HT1080 (cell line): Measurements from ENCODE around the gene SPATA3. TPM values are rescaled to one million over a fixed set of nuclear protein-coding genes. Genes with fewer than 3 reads are reported as not detected.
"Not testable (repeated sequence)": the region's sequence is repeated elsewhere in the genome, so short reads cannot be mapped to it uniquely, and the experiment has no call there.

Source experiments
- DNase-seq: peaks from one replicate; pipeline ENCODE4 v3.0.0-alpha.2; 2015; ENCODE audit warnings: low read depth
- total RNA-seq: library from RNA; depleted of rRNA; stranded (reverse); fragments of >200 nt; shearing (Covaris generic); gene quantifications from 2 replicates; pipeline ENCODE4 v1.2.3, GENCODE V29; 2014

The SPATA3 gene
- total RNA-seq, 1 experiment from 2014 or later, result not detected

DNA sequence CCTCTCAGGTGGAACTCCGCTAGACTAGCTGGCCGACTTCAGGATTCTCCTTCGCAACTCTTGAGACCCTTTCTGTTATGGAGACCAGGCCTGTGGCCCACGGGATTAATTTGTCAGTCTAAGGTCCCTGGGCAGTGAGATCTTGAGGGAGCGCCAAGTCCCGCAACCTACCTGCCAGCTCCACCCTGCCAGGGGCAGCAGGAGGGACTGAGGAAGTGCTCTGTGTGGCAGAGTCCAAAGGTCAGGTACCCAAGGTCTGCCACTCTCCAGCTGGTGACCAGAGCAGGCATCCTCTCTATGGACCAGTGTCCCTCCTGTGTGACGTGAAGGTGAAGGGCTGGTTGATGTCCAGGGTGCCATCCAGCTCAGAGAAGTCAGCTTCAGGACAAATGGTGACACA lies 4.3 kb upstream of the SPATA3 start:
- no peak for DNase-seq

DNA sequence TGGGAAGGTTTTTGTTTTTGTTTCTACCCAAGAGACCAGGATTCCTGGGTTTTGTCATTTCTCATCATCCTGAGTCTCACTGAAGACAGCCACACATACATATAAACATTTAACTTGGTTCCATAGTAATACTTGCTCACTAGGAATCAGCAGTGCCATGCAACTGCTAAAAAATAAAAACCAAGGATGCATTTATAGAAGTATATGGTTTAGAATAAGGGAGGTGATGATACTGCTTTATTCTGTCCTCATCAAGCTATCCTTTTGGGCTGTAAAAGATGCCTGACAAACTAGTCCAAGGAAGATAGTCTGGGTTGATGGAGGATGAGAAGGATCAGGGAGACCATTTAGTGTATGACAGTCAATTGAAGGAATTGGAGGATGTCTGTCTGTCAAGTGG lies 740 bp downstream of the SPATA3 start:
- no peak for DNase-seq

DNA sequence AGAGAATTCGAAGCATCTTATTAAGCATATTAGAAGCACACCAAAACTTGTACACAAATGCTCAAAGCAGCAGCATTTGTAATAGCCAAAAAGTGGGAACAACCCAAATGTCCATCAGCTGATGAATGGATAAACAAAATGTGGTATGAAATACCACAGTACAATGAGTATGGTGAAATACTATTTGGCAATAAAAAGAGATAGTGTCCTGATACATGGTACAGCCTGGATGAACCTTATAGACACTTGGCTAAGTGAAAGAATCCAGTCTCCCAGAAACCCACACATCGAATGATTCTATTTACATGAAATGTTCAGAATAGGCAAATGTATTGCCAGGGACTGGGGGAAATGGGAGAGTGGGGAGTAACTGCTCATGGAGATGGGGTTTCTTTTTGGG lies 3.0 kb downstream of the SPATA3 start:
- no peak for DNase-seq

DNA sequence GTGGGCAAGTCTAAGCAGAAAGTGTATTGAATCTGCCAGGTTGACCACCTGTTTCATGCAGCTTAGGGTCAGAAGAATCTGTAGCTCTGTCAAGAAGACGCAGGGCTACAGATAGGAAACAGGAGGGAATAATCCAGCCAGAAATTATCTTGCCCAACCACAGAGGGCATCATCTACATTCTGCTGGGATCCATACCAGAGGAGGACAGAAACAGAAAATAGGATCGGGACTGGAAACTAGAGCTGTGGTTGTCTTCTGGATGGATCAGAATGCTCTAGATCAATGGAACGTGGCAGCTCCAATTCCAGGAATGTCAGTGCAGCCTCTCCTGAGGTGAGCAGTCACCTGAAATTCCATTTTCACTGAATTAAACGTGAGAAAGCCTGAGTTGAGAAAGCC lies 3.6 kb downstream of the SPATA3 start:
- no peak for DNase-seq

DNA sequence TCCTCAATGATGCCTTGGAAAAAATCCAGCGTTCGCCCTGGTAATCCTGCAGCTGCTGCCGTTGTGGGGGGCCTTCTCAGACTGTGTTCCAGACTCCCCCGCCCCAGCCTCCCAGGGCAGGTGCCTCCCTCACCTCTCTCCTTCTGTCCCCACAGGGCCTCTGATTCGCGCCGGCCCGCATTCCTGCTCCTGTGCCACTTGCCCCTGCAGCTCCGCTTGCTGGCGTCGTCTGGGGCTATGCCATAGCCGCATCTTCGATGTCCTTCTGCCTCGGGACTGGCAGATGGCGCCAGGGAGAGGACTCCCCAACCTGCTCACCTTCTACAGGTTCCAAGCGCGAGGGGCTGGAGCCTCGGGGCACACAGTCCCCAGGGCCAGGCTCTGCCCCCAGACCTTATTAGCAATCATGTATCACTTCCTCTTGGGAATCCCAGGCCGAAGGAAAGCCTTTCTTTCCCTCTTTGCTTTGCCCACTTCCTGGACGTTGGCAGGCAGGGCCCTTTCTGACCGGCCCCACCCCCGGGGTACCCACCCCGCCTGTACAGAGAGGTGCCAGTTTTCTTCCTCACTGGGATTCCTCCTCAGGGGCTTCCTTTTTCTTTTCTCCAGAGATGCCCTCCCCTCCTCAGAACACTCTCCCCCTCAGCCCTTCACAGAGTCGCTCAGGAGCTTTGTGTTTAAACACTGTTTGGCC lies 4.4 kb downstream of the SPATA3 start:
- DNase-seq, result peak; percentile 16

DNA sequence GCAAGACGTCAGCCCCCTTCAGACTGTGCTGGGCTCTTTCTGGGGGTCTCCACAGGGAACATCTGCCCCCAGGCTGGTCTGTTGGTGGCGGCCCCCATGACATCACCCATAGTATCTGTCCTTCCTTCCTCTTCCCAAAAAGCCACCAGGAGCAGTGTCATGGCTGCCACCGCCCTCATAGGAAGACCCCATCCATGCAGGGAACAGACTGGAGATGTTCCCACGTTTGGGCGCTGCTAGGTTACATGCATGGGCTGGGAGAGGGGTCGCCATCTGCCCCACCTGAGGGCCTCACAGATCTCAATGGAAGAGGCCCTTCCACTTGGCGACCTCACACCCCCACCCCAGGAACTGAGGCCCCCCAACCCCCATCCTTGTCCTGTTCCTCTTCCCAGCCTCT lies 5.1 kb downstream of the SPATA3 start:
- no peak for DNase-seq

DNA sequence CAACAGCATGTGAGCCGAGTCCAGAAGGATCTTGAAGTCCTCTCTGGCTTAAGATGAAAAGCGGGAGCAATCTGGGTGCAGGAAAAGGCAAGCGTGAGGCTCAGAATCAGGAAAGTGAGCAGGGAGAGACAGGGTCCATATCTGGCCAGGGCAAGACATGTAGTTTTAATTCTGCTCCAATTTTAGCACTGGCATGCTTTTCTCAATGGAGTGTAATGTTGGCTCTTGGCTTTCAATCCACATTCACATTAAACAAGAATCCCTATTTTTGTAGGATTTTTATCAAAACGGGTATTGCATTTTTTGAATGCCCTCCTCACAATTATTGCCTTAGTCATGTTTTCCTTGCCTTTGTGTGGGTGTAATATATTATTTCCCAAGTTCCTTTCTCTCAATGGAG lies 6.0 kb downstream of the SPATA3 start:
- no peak for DNase-seq

DNA sequence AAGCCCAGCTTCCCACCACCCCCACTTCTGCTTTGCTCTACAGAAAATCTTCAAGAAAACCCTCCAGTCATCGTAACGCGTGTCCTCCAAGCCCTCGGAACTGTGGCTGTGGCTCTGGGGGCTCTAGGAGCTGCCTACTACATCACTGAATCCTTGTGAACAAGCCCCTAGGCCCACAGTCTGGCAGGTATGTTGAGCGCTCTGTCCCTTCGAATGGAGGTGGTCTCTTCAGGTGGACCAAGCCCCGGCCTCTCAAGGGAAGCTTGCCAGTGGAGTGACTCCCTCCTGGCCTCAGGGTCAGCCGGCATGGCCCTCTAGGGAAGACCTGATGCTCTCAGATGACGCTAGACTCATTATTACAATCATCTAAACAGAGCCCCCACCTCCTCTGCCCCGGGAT lies 6.7 kb downstream of the SPATA3 start:
- no peak for DNase-seq

DNA sequence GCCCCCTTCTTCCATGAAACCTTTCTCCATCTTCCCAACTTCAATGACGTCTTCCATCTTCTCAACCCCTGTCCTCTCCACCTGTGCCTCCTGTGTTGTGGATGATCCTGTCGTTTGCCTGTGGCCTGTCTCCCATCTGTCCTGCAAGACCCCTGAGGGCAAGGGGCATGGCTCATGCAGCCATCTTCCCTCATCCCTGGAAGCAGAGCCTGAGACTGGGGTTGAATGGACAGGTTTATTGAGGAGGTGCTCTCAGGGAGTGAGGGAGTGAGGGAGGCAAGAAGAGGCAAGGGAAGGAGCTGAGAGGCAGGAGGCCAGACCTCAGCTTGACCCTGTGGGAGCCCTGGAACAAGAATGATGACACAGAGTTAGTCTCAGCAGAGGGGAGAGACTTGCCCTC lies 7.3 kb downstream of the SPATA3 start:
- no peak for DNase-seq

DNA sequence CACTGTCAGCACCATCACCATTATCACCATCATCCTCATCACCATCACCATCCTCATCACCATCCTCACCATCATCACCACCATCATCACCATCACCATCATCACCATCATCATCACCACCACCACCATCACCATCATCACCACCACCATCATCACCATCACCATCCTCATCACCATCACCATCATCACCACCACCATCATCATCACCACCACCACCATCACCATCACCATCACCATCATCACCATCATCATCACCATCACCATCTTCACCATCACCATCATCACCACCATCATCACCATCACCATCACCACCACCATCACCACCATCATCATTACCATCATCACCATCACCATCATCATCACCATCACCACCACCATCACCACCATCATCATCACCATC lies 9.0 kb downstream of the SPATA3 start:
- DNase-seq, result not testable (repeated sequence)

DNA sequence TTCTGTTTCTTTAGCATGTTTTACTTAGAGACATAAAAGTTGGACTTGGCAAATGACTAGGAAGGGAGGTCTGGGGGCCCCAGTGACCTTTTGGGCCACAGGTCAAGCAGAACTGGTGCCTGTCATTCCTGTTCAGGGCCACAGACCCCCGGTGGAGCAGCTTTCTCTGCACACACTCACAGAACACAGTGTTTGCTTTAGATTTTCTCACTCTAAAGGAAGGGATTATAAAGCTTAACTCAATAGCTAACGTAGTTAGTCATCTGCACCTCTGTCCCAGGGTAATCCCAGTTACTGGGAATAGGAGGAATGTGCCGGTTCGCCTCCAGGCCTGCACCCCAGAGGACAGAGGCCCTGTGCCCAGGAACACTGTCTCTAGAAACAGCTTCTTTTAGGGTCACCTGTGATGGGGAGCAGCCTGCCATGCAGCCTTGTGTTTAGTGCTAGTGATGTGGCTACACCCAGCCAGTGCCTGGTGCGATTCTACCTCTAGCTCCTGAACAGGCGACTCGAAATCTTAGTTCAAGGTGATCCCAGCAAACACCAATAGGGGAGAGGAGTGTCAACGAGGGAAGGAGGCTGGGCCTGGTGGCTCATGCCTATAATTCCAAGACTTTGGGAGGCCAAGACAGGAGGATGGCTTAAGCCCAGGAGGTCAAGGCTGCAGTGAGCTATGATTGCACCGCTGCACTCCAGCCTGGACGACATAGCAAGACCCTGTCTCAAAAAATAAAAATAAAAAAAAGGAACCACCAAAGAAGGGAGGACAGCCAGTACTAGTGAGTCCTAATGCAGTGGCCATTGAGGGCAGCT lies 11.6 kb downstream of the SPATA3 start:
- no peak for DNase-seq

DNA sequence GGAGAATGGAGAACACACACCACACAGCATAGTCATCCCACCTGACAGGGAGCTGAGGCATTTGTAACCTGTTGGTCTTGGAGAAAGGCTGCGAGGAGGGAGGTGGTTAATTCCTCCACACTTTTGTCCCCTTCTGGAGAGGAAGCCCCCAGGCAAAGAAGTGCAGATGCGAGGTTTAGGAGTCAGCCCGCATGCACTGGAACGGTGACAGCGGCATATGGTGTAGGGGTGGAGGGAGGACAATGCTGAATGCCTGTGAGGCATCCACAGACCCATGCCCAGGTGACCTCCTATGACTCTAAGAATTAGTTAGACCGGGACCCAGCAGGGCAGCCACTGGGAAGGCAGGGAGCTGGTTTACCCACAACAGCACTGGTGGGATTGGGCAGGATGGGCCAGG lies 12.2 kb downstream of the SPATA3 start:
- no peak for DNase-seq

DNA sequence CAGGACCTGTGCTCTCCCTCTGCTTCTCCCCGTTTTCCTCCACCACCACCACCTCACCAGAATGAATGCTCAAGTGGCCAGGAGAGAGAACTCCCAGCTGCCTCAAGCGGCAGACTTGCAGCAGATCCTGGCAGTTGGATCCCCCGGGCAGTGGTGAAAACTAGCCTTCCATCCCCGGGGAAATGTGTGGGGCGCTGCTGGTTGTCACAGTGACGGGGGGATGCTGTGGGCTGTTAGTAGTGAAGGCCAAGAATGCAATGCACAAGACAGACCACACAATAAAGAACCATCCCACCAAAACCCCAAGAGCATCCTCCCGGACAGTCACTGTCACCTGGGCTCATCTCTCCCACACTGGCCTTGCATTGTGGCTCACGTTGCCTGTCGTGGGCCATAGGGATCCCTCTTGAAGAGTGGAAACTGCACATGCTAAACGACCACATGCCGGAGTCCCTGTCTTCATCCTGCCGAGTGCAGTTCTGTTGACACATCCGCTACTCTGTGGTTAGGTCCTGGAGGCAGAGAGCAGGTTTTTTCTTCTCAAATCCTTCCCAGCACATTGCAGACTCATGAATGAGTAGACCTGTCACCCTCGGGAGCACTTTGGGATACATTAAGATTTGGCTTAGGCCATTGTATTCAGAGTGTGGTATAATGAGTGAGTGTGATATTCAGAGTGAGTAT lies 13.5 kb downstream of the SPATA3 start:
- DNase-seq, result no peak

DNA sequence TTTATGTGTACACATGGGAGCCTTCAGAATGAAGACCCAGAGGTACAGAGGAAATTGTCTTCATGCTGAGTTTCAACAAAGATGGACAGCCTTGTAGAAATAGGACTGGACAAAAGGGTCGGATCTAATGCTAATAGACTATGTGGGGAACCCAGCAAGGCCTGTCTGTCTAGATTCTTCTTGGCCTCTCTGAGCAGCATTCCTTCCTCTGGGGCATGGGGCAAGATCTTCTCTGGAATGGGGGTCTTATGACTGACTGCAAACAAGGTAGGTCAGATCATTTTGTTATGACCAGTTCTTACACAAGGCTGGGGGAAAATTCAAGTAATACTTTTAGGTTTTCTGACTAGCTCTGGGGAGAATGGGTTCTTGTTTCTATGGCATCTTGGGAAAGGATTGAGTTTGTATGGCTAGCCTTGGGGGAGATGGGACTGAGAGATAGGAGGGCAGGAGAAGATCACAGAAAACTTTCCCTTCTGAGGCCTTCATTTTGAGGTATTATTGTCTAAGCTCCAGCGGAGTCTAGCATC lies 14.3 kb downstream of the SPATA3 start:
- DNase-seq, result no peak

DNA sequence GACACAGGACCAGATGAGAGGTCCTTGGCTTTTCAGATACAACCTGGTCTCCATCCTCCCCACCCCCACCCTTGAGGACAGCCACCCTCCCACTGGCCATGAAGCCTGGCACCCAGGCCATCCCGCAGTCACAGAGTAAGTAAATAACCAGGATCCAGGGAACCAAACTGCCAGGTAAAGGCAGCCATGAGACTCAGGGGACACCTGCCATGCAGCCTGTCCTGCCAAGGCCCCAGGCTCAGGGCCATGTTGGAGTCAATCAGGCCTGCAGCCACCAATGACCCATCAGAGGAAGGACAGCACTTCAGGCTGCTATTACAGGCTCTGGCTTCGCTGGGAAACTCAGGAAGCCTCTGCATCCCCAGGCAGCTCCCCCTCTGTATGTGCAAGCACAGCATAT lies 15.6 kb downstream of the SPATA3 start:
- DNase-seq, result no peak

DNA sequence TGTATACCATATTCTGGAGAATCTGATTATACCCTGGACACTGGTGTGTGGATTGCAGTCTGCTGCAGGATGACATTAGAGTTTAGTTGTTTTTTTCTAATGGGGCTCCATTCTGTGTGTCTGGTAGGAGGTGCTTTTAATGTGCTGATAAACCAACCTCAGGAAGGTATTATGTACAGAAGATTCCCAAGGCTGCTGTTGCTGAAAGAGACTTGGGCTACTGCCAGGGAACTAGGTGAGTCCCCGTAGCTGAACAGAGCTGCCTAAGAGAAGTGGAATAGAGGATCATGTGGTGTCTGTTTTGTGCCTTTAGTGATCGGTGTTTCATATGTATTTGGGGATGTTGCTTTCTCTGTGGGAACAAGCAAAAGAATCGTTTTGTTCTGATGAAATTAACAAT lies 16.5 kb downstream of the SPATA3 start:
- DNase-seq, result no peak

DNA sequence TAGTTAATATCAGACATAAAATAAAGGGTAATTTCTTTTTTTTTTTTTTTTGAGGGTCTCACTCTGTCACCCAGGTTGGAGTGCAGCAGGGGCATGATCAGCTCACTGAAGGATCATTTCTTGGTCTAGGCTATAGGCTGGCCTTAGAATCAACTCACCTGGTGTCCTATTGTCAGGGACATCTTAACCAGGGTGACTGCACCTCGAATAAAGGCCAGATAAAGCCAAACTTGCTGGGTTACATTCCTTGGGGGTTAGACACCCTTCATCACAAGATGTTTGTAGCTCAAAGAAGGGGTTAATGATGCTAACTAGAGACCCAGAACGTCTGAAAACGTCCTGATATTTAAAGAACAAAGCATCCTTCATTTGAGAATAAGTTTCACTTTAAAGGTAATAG lies 17.9 kb downstream of the SPATA3 start:
- DNase-seq, result no peak

DNA sequence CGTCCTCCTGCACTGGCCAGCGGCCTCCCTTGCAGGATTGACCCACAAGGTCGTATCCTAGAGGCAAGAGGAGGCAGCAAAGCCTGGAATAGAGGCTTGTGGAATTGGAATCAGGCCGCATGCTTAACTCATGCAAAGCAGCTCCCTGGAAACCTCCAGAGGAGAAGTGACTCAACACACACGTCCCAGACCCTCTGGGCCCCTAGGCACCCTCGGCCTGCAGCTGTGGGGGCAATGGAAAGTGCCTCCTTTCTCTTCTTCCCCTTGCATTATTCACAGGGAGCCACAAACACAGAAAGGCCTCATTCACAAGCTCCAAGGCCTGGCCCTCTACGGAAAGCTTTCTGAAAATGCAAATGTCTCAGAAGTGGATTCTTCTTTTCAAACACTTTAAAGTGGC lies 19.6 kb downstream of the SPATA3 start:
- no peak for DNase-seq

DNA sequence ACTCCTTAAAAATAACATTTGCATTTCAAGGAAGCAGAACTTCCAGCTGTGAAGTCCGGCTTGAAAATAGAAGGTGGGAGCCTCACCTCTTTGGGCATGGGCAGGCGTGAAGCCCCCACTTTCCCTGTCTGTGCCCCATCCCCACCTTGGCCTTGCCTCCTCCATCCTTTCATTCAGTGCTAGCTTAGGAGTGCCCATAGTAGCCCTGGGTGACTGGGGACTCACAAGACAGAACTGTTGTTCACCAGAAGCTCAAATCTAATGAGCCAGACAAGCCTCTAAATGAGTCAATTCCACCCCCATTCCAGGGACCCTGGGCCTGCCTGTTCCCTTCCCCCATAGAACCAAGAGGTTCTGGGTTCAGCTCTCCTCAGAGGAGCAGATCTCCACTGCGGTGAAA lies 20.0 kb downstream of the SPATA3 start:
- no peak for DNase-seq

DNA sequence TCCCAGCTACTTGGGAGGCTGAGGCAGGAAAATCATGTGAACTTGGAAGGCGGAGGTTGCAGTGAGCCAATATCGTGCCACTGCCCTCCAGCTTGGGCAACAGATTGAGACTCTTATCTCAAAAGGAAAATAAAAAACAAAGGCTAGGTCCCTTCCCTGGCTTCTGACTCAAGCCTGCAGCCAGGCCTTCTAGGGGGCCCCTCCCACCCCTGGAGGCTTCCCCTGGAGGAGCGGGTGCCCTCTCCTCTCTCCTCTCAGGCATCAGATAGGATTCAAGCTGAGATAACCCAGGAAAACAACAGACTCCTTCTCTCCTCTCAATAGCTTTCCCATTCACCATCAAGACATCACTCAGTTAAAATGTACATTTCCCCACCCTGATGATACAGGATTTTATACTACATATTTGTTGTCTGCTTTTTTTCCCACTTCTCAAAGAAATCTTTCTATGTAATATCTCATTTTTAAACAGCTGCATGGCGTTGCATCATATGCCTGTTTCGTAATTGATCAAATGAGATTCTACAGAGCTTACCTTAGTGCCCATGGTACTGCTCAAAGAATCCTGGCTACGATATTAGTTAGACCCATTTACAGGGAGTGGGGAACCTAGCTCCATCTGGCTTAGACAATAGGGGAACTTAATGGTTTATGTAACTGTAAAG lies 20.8 kb downstream of the SPATA3 start:
- no peak for DNase-seq

DNA sequence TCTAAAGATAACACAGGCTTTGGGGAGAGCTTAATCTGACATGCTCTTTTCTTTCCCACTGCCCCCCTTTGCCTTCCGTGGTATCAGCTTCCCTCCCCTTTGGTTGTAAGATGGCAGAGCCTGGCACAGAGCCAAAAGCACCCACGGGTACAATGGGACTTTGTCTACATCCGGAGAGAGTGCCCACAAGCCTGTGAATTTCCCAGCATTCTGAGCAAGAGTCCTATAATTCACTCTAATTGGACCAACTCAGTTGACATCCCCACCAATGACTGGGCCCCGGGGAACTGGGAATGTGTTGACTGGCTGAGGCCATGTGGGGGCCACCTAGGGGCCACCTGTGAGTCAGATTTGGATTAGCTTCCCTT lies 21.3 kb downstream of the SPATA3 start:
- DNase-seq, result peak; percentile 55

DNA sequence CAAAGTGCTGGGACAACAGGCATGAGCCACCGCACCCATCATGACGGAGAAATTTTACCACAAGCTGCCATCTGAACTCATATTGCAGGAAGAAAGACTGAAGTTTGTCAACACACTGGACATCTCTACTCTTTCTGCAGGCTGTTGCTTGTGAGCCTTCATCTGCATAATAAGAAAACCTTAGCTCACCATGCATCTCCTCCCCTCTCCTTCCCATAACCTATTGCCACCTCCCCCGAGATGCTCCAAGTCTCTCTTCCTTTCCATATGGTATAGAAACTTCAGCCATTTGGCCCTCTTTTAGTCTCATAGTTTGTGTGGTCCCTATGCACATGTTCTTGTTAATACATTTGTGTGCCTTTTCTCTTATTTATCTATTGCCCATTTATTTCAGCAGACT lies 22.3 kb downstream of the SPATA3 start:
- DNase-seq, result no peak
